T-cell (primary cell): Measurements from ENCODE around the gene LRRC25. TPM values are rescaled to one million over a fixed set of nuclear protein-coding genes. Genes with fewer than 3 reads are reported as not detected.

ENCODE experiments used
- ATAC-seq, 4 experiments: fragments of 200-7000 bp in 3 of 4; fragments of 150-1000 bp in 1 of 4; cut with Tn5 transposase; replicated peaks in 1 of 4; 1 replicate in 3 of 4; 2 replicates in 1 of 4; pipeline ENCODE4 v1.10.0; 2021; ENCODE audit warnings: moderate library complexity in 3 of 4, mild to moderate bottlenecking in 2 of 4, moderate number of reproducible peaks in 1 of 4
- CTCF ChIA-PET, 2 donors: fragments of 300-600 bp; sonication (Branson Sonifier 250); formaldehyde crosslinking; loops; one replicate each; lab custom pipeline; 2022; ENCODE audit warnings: antibody characterized with exemption in 2 of 2; lab: Charles Lee
- POLR2A ChIA-PET, 2 donors: fragments of 300-600 bp; sonication (Branson Sonifier 250); formaldehyde crosslinking; loops; one replicate each; lab custom pipeline; 2022; ENCODE audit warnings: antibody characterized with exemption in 2 of 2; lab: Charles Lee
- DNase-seq, 35 experiments: peaks; one replicate each; pipeline versions ENCODE4 v3.0.0 to v3.0.0-alpha.2; 2013 to 2023
- H3K27ac ChIP-seq: one replicate; pipeline ENCODE4 v1.5.1; 2013; ENCODE audit warnings: low read length
- H3K27me3 ChIP-seq, 2 experiments: replicated peaks in 1 of 2; 1 replicate in 1 of 2; 2 replicates in 1 of 2; pipeline versions ENCODE4 v1.6.1 to v1.7.0; 2013; ENCODE audit warnings: low read length in 1 of 2, mixed read lengths in 1 of 2; ENCODE audit not compliant: control insufficient read depth in 2 of 2, insufficient read depth in 2 of 2; ENCODE audit errors: extremely low read depth in 1 of 2
- H3K36me3 ChIP-seq, 2 donors: 1 replicate in 1 of 2; 2 replicates in 1 of 2; pipeline versions ENCODE4 v1.6.1 to v1.7.0; 2013; ENCODE audit warnings: low read length in 1 of 2; ENCODE audit not compliant: control insufficient read depth in 2 of 2, insufficient read depth in 1 of 2; ENCODE audit errors: extremely low read depth in 1 of 2
- H3K4me1 ChIP-seq, 2 experiments: 1 replicate in 1 of 2; 2 replicates in 1 of 2; pipeline versions ENCODE4 v1.6.1 to v1.7.0; 2013; ENCODE audit warnings: low read length in 2 of 2, mixed read lengths in 1 of 2; ENCODE audit not compliant: insufficient read depth in 2 of 2, control insufficient read depth in 1 of 2; ENCODE audit errors: extremely low read depth in 1 of 2
- H3K4me3 ChIP-seq, 2 donors: 1 replicate in 1 of 2; 2 replicates in 1 of 2; pipeline versions ENCODE4 v1.5.1 to v1.7.0; 2013; ENCODE audit warnings: mild to moderate bottlenecking in 2 of 2, low read length in 1 of 2, moderate library complexity in 1 of 2; ENCODE audit not compliant: control insufficient read depth in 1 of 2; ENCODE audit errors: extremely low read depth in 1 of 2
- H3K9me3 ChIP-seq: 2 replicates; pipeline ENCODE4 v1.7.0; 2013
- H3K27ac Mint-ChIP-seq, 2 donors: one replicate each; pipeline ENCODE4 v1.8.0; 2020 to 2021; ENCODE audit warnings: mild to moderate bottlenecking in 2 of 2, mixed read lengths in 2 of 2
- H3K27me3 Mint-ChIP-seq, 2 donors: one replicate each; pipeline ENCODE4 v1.8.0; 2021 to 2022; ENCODE audit warnings: mixed read lengths in 2 of 2
- H3K36me3 Mint-ChIP-seq: one replicate; pipeline ENCODE4 v1.8.0; 2021; ENCODE audit warnings: mixed read lengths
- H3K4me1 Mint-ChIP-seq, 3 donors: one replicate each; pipeline ENCODE4 v1.8.0; 2020 to 2022; ENCODE audit warnings: mixed read lengths in 3 of 3, mild to moderate bottlenecking in 1 of 3
- H3K4me3 Mint-ChIP-seq, 3 donors: one replicate each; pipeline ENCODE4 v1.8.0; 2020 to 2022; ENCODE audit warnings: mild to moderate bottlenecking in 3 of 3, mixed read lengths in 3 of 3, moderate library complexity in 3 of 3
- H3K9me3 Mint-ChIP-seq, 3 donors: one replicate each; pipeline ENCODE4 v1.8.0; 2020 to 2022; ENCODE audit warnings: mixed read lengths in 3 of 3
- WGBS: methylation state at CpG from one replicate; pipeline ENCODE4 v1.1.5; 2013; ENCODE audit warnings: missing lambda C conversion rate; ENCODE audit not compliant: insufficient coverage; 5-methylcytosine and 5-hydroxymethylcytosine counted together
- total RNA-seq, 35 experiments: library from RNA in 6 of 35; stranded (reverse) in 6 of 35; fragments of 120-200 nt in 1 of 35; gene quantifications; one replicate each; pipeline versions ENCODE4 v1.2.1 to v1.2.4 and lab custom pipeline; 2013 to 2026

The LRRC25 gene
- total RNA-seq, 5 donors from 2014 or later (not counting 1 experiment from before 2014, with no cell fraction given) = 0.16 to 0.33 (median 0.30) TPM; not detected in 2

- H3K9me3 ChIP-seq = no peaks in the 10 kb centered on the region
- no peaks in the 10 kb centered on the region for H3K36me3 ChIP-seq
- peaks cover 4 to 20% of the 10 kb centered on the region in 2 experiments for H3K4me1 ChIP-seq
- ATAC-seq = no peak
- H3K9me3 Mint-ChIP-seq = no peaks in the 10 kb centered on the region
- no peak overlapping the region for H3K27ac ChIP-seq
- H3K27me3 ChIP-seq = peaks cover 0 to 78% of the 10 kb centered on the region in 2 experiments
- no peak for DNase-seq
- no peak overlapping the region for H3K27ac Mint-ChIP-seq
- peaks cover 14 to 45% of the 10 kb centered on the region in 2 donors for H3K27me3 Mint-ChIP-seq
- ChIA-PET CTCF (interaction anchor here (0.7 to 2.0 kb wide), 3 partner anchors 21 to 255 kb away, joined by 4 to 6 read pairs (median 5); no protein-coding TSS in a partner anchor), POLR2A (no interaction called here)
- WGBS = 95% methylated on average over 2 of the region's 6 CpGs
- no peak overlapping the region for H3K4me3 ChIP-seq
- no peaks in the 10 kb centered on the region for H3K36me3 Mint-ChIP-seq
- H3K4me3 Mint-ChIP-seq = peak overlapping the region in 1 of 3 donors; percentile 75
- H3K4me1 Mint-ChIP-seq = peaks cover 10 to 19% (median 12%) of the 10 kb centered on the region in 3 donors
These were observed 7.1 kb downstream of the LRRC25 start for GRCh38 chr19:18390065-18390907.

GRCh38 chr19:18389726-18390064 is 7.7 kb downstream of the LRRC25 start:
- Histone ChIP-seq H3K27me3 (peaks cover 0 to 82% of the 10 kb centered on the region in 2 experiments), H3K4me1 (peaks cover 4 to 20% of the 10 kb centered on the region in 2 experiments), H3K27ac (no peak overlapping the region), H3K4me3 (no peak overlapping the region), H3K36me3 (no peaks in the 10 kb centered on the region), H3K9me3 (no peaks in the 10 kb centered on the region)
- no peaks in the 10 kb centered on the region for H3K9me3 Mint-ChIP-seq
- ATAC-seq = no peak
- ChIA-PET CTCF (interaction anchor here (1.1 to 2.0 kb wide), 2 partner anchors 22 to 25 kb away, joined by 6 read pairs; no protein-coding TSS in a partner anchor), POLR2A (no interaction called here)
- H3K36me3 Mint-ChIP-seq = no peaks in the 10 kb centered on the region
- peak overlapping the region in 1 of 3 donors; percentile 75 for H3K4me3 Mint-ChIP-seq
- H3K27me3 Mint-ChIP-seq = peaks cover 14 to 51% of the 10 kb centered on the region in 2 donors
- DNase-seq = no peak
- peaks cover 10 to 19% (median 12%) of the 10 kb centered on the region in 3 donors for H3K4me1 Mint-ChIP-seq
- no peak overlapping the region for H3K27ac Mint-ChIP-seq

- ChIA-PET POLR2A (interaction anchor here in 1 of 2 donors (0.6 kb wide), 1 partner anchor 9 kb away, joined by 3 read pairs; no protein-coding TSS in a partner anchor), CTCF (interaction anchor here (0.6 to 2.0 kb wide), 6 partner anchors 9 to 33 kb away, joined by 4 to 6 read pairs (median 5); partner anchors contain the start of gene SSBP4 (in 1 of the 2))
- Histone ChIP-seq H3K4me3 (peak overlapping the region in 1 of 2 donors; percentile 41), H3K27me3 (peaks cover 0 to 83% of the 10 kb centered on the region in 2 experiments), H3K27ac (no peak overlapping the region), H3K36me3 (no peaks in the 10 kb centered on the region), H3K9me3 (no peaks in the 10 kb centered on the region), H3K4me1 (peaks cover 4 to 20% of the 10 kb centered on the region in 2 experiments)
- H3K27ac Mint-ChIP-seq = no peak overlapping the region
- 88% methylated on average over 7 of the region's 13 CpGs for WGBS
- H3K36me3 Mint-ChIP-seq = no peaks in the 10 kb centered on the region
- DNase-seq (no peak), ATAC-seq (no peak)
- H3K9me3 Mint-ChIP-seq = no peaks in the 10 kb centered on the region
- H3K4me3 Mint-ChIP-seq = peak overlapping the region; percentile 75 to 79 (median 76)
- peaks cover 10 to 19% (median 12%) of the 10 kb centered on the region in 3 donors for H3K4me1 Mint-ChIP-seq
- H3K27me3 Mint-ChIP-seq = peaks cover 18 to 52% of the 10 kb centered on the region in 2 donors
These were observed 8.3 kb downstream of the LRRC25 start for GRCh38 chr19:18388960-18389725.

GRCh38 chr19:18388100-18388959 is 9.1 kb downstream of the LRRC25 start:
- ChIA-PET CTCF (interaction anchor here (0.6 to 2.0 kb wide), 9 partner anchors 22 to 890 kb away, joined by 3 to 8 read pairs (median 5); partner anchors contain the start of gene SSBP4 (in 1 of the 2)), POLR2A (interaction anchor here (0.6 kb wide), 3 partner anchors 11 to 442 kb away, joined by 3 to 4 read pairs (median 3); no protein-coding TSS in a partner anchor)
- ATAC-seq (peak; percentile 84 to 92 (median 88)), DNase-seq (peak; percentile 31 to 86 (median 66))
- Histone ChIP-seq H3K9me3 (no peaks in the 10 kb centered on the region), H3K27ac (no peak overlapping the region), H3K36me3 (no peaks in the 10 kb centered on the region), H3K27me3 (peaks cover 0 to 85% of the 10 kb centered on the region in 2 experiments), H3K4me3 (peak overlapping the region; percentile 41 to 58), H3K4me1 (peaks cover 4 to 20% of the 10 kb centered on the region in 2 experiments)
- H3K4me1 Mint-ChIP-seq = peaks cover 10 to 19% (median 12%) of the 10 kb centered on the region in 3 donors
- H3K27ac Mint-ChIP-seq = no peak overlapping the region
- WGBS = 1% methylated on average over 86 of the region's 86 CpGs
- no peaks in the 10 kb centered on the region for H3K9me3 Mint-ChIP-seq
- H3K4me3 Mint-ChIP-seq = peak overlapping the region; percentile 75 to 79 (median 76)
- H3K36me3 Mint-ChIP-seq = no peaks in the 10 kb centered on the region
- peaks cover 14 to 52% of the 10 kb centered on the region in 2 donors for H3K27me3 Mint-ChIP-seq

GRCh38 chr19:18386543-18387271 is 10.7 kb downstream of the LRRC25 start:
- H3K4me1 Mint-ChIP-seq = peaks cover 10 to 19% (median 12%) of the 10 kb centered on the region in 3 donors
- no peaks in the 10 kb centered on the region for H3K9me3 ChIP-seq
- peaks cover 0 to 86% of the 10 kb centered on the region in 2 experiments for H3K27me3 ChIP-seq
- no peaks in the 10 kb centered on the region for H3K36me3 Mint-ChIP-seq
- POLR2A ChIA-PET = no interaction called here
- H3K4me1 ChIP-seq = peaks cover 4 to 18% of the 10 kb centered on the region in 2 experiments
- no peaks in the 10 kb centered on the region for H3K36me3 ChIP-seq
- H3K4me3 ChIP-seq = no peak overlapping the region
- CTCF ChIA-PET = no interaction called here
- WGBS = 92% methylated on average over 10 of the region's 14 CpGs
- H3K27ac Mint-ChIP-seq = no peak overlapping the region
- H3K27me3 Mint-ChIP-seq = peaks cover 14 to 62% of the 10 kb centered on the region in 2 donors
- ATAC-seq = no peak
- peak overlapping the region in 1 of 3 donors; percentile 75 for H3K4me3 Mint-ChIP-seq
- no peaks in the 10 kb centered on the region for H3K9me3 Mint-ChIP-seq
- no peak for DNase-seq
- H3K27ac ChIP-seq = no peak overlapping the region
